Parathyroid adenoma (tissue), 2 donors: ENCODE data around the gene ABLIM2.

Experiments used
- H2AFZ ChIP-seq: fragments of 300-600 bp; sonication (generic); one replicate; pipeline ENCODE4 v1.7.0; 2017; ENCODE audit warnings: antibody characterized with exemption, mild to moderate bottlenecking
- H3K27ac ChIP-seq: fragments of 300-600 bp; sonication (generic); one replicate; pipeline ENCODE4 v1.7.0; 2017
- H3K27me3 ChIP-seq: fragments of 300-600 bp; sonication (generic); one replicate; pipeline ENCODE4 v1.7.0; 2017; ENCODE audit warnings: low read length; ENCODE audit not compliant: control insufficient read depth, insufficient read depth
- H3K36me3 ChIP-seq: fragments of 300-600 bp; sonication (generic); one replicate; pipeline ENCODE4 v1.7.0; 2017; ENCODE audit warnings: low read length; ENCODE audit not compliant: control insufficient read depth, insufficient read depth
- H3K4me1 ChIP-seq: fragments of 300-600 bp; sonication (generic); one replicate; pipeline ENCODE4 v1.7.0; 2017; ENCODE audit warnings: control low read depth
- H3K4me2 ChIP-seq: fragments of 300-600 bp; sonication (generic); one replicate; pipeline ENCODE4 v1.7.0; 2017; ENCODE audit warnings: low read length
- H3K4me3 ChIP-seq: fragments of 300-600 bp; sonication (generic); one replicate; pipeline ENCODE4 v1.7.0; 2017; ENCODE audit warnings: low read depth, low read length
- H3K79me2 ChIP-seq: fragments of 300-600 bp; sonication (generic); one replicate; pipeline ENCODE4 v1.7.0; 2017; ENCODE audit warnings: control low read depth
- H3K9ac ChIP-seq: fragments of 300-600 bp; sonication (generic); one replicate; pipeline ENCODE4 v1.7.0; 2017; ENCODE audit warnings: mild to moderate bottlenecking
- H3K9me3 ChIP-seq: fragments of 300-600 bp; sonication (generic); one replicate; pipeline ENCODE4 v1.7.0; 2017; ENCODE audit warnings: low read length; ENCODE audit not compliant: control insufficient read depth
- CTCF ChIP-seq: fragments of 300-600 bp; sonication (generic); IDR thresholded peaks from one replicate; pipeline ENCODE4 v1.7.0; 2017; ENCODE audit warnings: antibody characterized with exemption, mild to moderate bottlenecking
- donor health status: primary hyperparathyroidism.

Gene ABLIM2

GRCh38 chr4:8198206-8198905 lies 39.7 kb upstream of the ABLIM2 start:
- Histone ChIP-seq H3K4me1 (peaks cover 2% of the 10 kb centered on the region), H3K9ac (no peak overlapping the region), H3K79me2 (no peaks in the 10 kb centered on the region), H3K9me3 (no peaks in the 10 kb centered on the region), H3K4me2 (no peak overlapping the region), H3K27ac (no peak overlapping the region), H3K4me3 (no peak overlapping the region), H2AFZ (peak overlapping the region; percentile 77), H3K27me3 (no peaks in the 10 kb centered on the region), H3K36me3 (no peaks in the 10 kb centered on the region)
- TF ChIP-seq CTCF = no peak

DNA sequence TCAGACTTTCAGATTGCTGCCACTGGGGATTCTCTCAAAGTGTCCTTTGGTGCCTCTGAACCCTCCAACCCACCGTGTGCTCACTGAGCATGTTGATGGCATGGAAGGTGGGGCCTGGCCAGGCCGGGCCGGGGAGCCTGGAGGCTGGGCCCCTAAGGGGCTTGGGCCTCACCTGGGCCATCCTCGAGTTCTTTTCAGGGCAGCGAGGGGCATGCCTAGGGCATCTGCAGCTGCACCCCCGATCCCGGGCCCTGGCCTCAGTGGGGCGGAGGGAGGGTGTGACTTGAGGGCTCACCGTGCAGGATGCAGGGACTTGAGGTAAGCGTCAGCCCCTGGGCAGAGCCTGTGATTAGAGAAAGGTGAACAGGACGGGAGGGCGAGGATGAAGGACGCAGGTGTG lies 38.9 kb upstream of the ABLIM2 start:
- Histone ChIP-seq H3K27me3 (no peaks in the 10 kb centered on the region), H3K4me2 (no peak overlapping the region), H3K27ac (no peak overlapping the region), H2AFZ (no peak overlapping the region), H3K4me1 (peaks cover 2% of the 10 kb centered on the region), H3K79me2 (no peaks in the 10 kb centered on the region), H3K36me3 (no peaks in the 10 kb centered on the region), H3K9ac (no peak overlapping the region), H3K9me3 (no peaks in the 10 kb centered on the region), H3K4me3 (no peak overlapping the region)
- TF ChIP-seq CTCF = no peak

DNA sequence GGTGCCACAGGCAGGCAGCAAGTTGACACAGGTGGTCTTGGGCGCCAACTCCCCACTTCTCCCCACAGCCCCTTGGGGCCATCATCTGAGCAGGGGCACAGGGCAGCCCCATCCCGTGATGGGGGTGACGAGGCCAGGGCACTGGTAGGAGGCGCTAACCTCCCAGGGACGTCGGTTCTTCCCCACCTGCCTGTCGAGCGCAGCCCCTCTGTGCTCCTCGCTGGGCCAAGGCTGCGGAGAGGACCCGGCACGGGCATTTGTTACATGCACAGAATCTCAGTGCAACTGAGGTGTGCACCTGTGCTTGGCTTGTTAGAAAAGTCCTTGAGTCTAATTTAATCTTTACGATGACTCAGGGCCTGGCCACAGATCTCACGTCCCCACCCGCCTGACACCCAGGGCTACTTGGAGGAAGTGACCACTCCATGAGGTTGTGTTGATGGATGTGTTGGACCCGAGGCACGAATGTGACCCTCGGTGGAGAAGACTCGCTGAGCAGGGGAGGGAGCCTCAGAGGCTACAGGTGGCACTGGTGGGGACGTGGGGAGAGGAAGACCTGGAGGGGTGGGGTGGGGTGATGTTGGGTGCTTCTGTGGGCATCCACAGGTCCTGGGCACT lies 37.3 kb upstream of the ABLIM2 start:
- Histone ChIP-seq H3K9me3 (no peaks in the 10 kb centered on the region), H3K4me2 (no peak overlapping the region), H3K4me3 (no peak overlapping the region), H3K79me2 (no peaks in the 10 kb centered on the region), H3K27me3 (no peaks in the 10 kb centered on the region), H3K27ac (no peak overlapping the region), H2AFZ (no peak overlapping the region), H3K36me3 (no peaks in the 10 kb centered on the region), H3K4me1 (peaks cover 2% of the 10 kb centered on the region), H3K9ac (no peak overlapping the region)
- TF ChIP-seq CTCF = no peak

GRCh38 chr4:8195431-8195830 lies 36.8 kb upstream of the ABLIM2 start:
- Histone ChIP-seq H3K4me3 (no peak overlapping the region), H3K27me3 (no peaks in the 10 kb centered on the region), H3K4me2 (no peak overlapping the region), H3K9me3 (no peaks in the 10 kb centered on the region), H3K79me2 (no peaks in the 10 kb centered on the region), H3K9ac (no peak overlapping the region), H3K36me3 (no peaks in the 10 kb centered on the region), H2AFZ (no peak overlapping the region), H3K27ac (no peak overlapping the region), H3K4me1 (peaks cover 2% of the 10 kb centered on the region)
- TF ChIP-seq CTCF = no peak
